Endodermal cell (in vitro differentiated cells): ENCODE measurements around the gene P2RX2. TPM values are rescaled to one million over a fixed set of nuclear protein-coding genes. Genes with fewer than 3 reads are reported as not detected.

Source experiments
- DNase-seq: peaks from one replicate; pipeline ENCODE4 v3.0.0-alpha.2; 2017
- H3K27ac ChIP-seq: 2 replicates; pipeline ENCODE4 v1.5.1; 2013; ENCODE audit warnings: mild to moderate bottlenecking, low read depth, low read length, moderate library complexity
- H3K27me3 ChIP-seq: 2 replicates; pipeline ENCODE4 v1.6.1; 2013; ENCODE audit warnings: mild to moderate bottlenecking, low read length, moderate library complexity; ENCODE audit not compliant: insufficient read depth, control insufficient read depth, poor library complexity, severe bottlenecking
- H3K36me3 ChIP-seq: 2 replicates; pipeline ENCODE4 v1.7.0; 2013; ENCODE audit warnings: mild to moderate bottlenecking, low read length, moderate library complexity; ENCODE audit not compliant: control insufficient read depth, insufficient read depth
- H3K4me1 ChIP-seq: one replicate; pipeline ENCODE4 v1.7.0; 2013; ENCODE audit warnings: low read length; ENCODE audit not compliant: control insufficient read depth, insufficient read depth
- H3K4me3 ChIP-seq: 2 replicates; pipeline ENCODE4 v1.5.1; 2013; ENCODE audit warnings: mild to moderate bottlenecking, low read length, moderate library complexity
- H3K9ac ChIP-seq: 2 replicates; pipeline ENCODE4 v1.6.1; 2013; ENCODE audit warnings: mild to moderate bottlenecking, low read length, moderate library complexity; ENCODE audit not compliant: poor library complexity, severe bottlenecking; ENCODE audit errors: extremely low read depth
- H3K9me3 ChIP-seq: 2 replicates; pipeline ENCODE4 v1.6.1; 2013; ENCODE audit warnings: mild to moderate bottlenecking, low read length, moderate library complexity; ENCODE audit not compliant: control insufficient read depth
- H3K27ac Mint-ChIP-seq: 2 replicates; pipeline ENCODE4 v1.8.0; 2020; ENCODE audit warnings: mixed read lengths
- H3K27me3 Mint-ChIP-seq: 2 replicates; pipeline ENCODE4 v1.8.0; 2021; ENCODE audit warnings: mild to moderate bottlenecking, mixed read lengths; ENCODE audit not compliant: insufficient read depth
- H3K36me3 Mint-ChIP-seq: 2 replicates; pipeline ENCODE4 v1.8.0; 2020; ENCODE audit warnings: low read depth, mixed read lengths
- H3K4me1 Mint-ChIP-seq: 2 replicates; pipeline ENCODE4 v1.8.0; 2020; ENCODE audit warnings: mixed read lengths
- H3K4me3 Mint-ChIP-seq: 2 replicates; pipeline ENCODE4 v1.8.0; 2020; ENCODE audit warnings: mild to moderate bottlenecking, moderate library complexity, mixed read lengths
- H3K9me3 Mint-ChIP-seq: 2 replicates; pipeline ENCODE4 v1.8.0; 2020; ENCODE audit warnings: mild to moderate bottlenecking, mixed read lengths
- WGBS, 2 experiments: methylation state at CpG; one replicate each; pipeline versions ENCODE4 v1.1.5 to v1.1.7; 2013; ENCODE audit warnings: missing lambda C conversion rate in 2 of 2, mixed read lengths in 1 of 2; ENCODE audit not compliant: insufficient coverage in 1 of 2, insufficient read length in 1 of 2; 5-methylcytosine and 5-hydroxymethylcytosine counted together
- total RNA-seq, 2 donors: library from RNA; stranded (reverse); fragmentation: NEBNext Ultra II Directional in 1 of 2; extraction: Animal tissue kit (Norgen Biotek cat#: 25700) in 1 of 2; gene quantifications; 2 replicates in 1 of 2; 3 replicates in 1 of 2; pipeline ENCODE4 v1.2.1, GENCODE V29; 2021
- TF ChIP-seq, protein P1 (sequence below): fragments of 200-600 bp; sonication (generic); conservative IDR thresholded peaks from 2 replicates; pipeline ENCODE4 v1.5.0; 2021; ENCODE audit warnings: antibody characterized with exemption, mild to moderate bottlenecking

P2RX2 gene
- total RNA-seq, 2 donors from 2014 or later = 0.97 to 2.8 TPM

DNA sequence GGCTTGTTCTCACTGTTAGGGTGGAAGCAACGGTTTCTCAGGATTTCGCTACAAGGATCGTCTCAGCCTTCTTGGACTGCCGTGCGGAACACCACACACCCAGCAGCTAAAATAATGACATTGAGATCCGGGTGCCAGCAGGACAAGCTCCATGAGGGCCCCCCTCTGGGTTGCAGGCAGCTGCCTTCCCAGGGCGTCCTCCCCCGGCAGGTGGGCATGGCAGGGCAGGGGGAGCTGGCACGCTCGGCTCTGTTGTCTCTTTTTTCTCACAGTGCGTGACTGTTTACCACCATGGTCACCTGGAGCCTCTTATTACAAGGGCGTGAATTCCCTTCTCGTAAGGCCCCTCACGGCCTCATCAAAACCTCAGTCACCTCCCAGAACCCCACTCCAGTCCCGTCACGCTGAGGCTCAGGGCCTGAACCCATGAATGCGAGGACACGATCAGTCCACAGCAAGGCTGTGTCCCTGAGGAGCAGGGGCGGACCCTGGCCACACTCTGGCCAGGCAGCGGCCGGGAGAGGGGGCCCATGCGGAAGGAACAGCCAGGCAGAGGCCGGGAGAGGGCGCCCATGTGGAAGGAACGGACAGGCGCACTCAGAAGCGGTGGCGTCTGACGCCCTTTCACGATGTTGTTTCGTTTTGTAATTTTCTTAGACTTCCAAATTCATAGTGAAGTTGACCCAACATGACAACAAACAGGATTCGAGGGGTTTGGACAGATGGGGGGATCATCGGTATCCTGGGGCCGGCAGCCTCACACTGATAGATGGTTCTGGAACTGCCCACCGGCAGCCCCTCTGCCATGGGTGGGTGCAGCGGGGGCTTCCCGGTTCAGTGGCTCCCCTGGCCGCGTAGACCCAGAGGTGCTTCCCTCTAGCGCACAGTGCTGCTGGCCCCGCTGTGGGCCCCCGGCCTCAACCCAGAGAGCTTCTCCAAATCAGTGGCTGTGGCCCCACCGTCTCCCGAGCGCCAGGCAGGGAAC lies 18.2 kb upstream of the P2RX2 start:
- H3K4me3 ChIP-seq = no peak overlapping the region
- TF ChIP-seq, protein P1, sequence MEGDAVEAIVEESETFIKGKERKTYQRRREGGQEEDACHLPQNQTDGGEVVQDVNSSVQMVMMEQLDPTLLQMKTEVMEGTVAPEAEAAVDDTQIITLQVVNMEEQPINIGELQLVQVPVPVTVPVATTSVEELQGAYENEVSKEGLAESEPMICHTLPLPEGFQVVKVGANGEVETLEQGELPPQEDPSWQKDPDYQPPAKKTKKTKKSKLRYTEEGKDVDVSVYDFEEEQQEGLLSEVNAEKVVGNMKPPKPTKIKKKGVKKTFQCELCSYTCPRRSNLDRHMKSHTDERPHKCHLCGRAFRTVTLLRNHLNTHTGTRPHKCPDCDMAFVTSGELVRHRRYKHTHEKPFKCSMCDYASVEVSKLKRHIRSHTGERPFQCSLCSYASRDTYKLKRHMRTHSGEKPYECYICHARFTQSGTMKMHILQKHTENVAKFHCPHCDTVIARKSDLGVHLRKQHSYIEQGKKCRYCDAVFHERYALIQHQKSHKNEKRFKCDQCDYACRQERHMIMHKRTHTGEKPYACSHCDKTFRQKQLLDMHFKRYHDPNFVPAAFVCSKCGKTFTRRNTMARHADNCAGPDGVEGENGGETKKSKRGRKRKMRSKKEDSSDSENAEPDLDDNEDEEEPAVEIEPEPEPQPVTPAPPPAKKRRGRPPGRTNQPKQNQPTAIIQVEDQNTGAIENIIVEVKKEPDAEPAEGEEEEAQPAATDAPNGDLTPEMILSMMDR = peak; percentile 78
- no peaks in the 10 kb centered on the region for H3K36me3 Mint-ChIP-seq
- H3K4me1 Mint-ChIP-seq = peaks cover 4% of the 10 kb centered on the region
- no peak overlapping the region for H3K27ac ChIP-seq
- 41 to 50% methylated on average over 28 to 45 of the region's 45 CpGs for WGBS, 2 experiments
- no peak overlapping the region for H3K9ac ChIP-seq
- peak; percentile 96 for DNase-seq
- H3K27ac Mint-ChIP-seq = no peak overlapping the region
- H3K4me3 Mint-ChIP-seq = no peak overlapping the region
- no peaks in the 10 kb centered on the region for H3K9me3 ChIP-seq
- peaks cover 78% of the 10 kb centered on the region for H3K27me3 Mint-ChIP-seq
- H3K27me3 ChIP-seq = peaks cover 71% of the 10 kb centered on the region
- no peaks in the 10 kb centered on the region for H3K36me3 ChIP-seq
- no peaks in the 10 kb centered on the region for H3K9me3 Mint-ChIP-seq
- H3K4me1 ChIP-seq = no peaks in the 10 kb centered on the region

GRCh38 chr12:132601171-132601883 lies 17.2 kb upstream of the P2RX2 start:
- Histone ChIP-seq H3K36me3 (no peaks in the 10 kb centered on the region), H3K27ac (no peak overlapping the region), H3K4me1 (no peaks in the 10 kb centered on the region), H3K9me3 (no peaks in the 10 kb centered on the region), H3K4me3 (no peak overlapping the region), H3K9ac (no peak overlapping the region), H3K27me3 (peaks cover 65% of the 10 kb centered on the region)
- H3K36me3 Mint-ChIP-seq = no peaks in the 10 kb centered on the region
- H3K27me3 Mint-ChIP-seq = peaks cover 77% of the 10 kb centered on the region
- peaks cover 4% of the 10 kb centered on the region for H3K4me1 Mint-ChIP-seq
- WGBS, 2 experiments = 87 to 88% methylated on average over 13 to 26 of the region's 31 CpGs
- H3K9me3 Mint-ChIP-seq = no peaks in the 10 kb centered on the region
- TF ChIP-seq, protein P1 = no peak
- no peak overlapping the region for H3K27ac Mint-ChIP-seq
- no peak for DNase-seq
- H3K4me3 Mint-ChIP-seq = no peak overlapping the region

GRCh38 chr12:132602572-132603239 lies 15.9 kb upstream of the P2RX2 start:
- H3K27ac ChIP-seq = peak overlapping the region; percentile 66
- peak; percentile 69 for DNase-seq
- TF ChIP-seq, protein P1 = no peak

More at GRCh38 chr12:132602572-132603239, 15.9 kb upstream of the P2RX2 start:
- Mint-ChIP-seq H3K27me3 (peaks cover 76% of the 10 kb centered on the region), H3K27ac (no peak overlapping the region), H3K4me3 (no peak overlapping the region), H3K9me3 (no peaks in the 10 kb centered on the region), H3K4me1 (peaks cover 4% of the 10 kb centered on the region), H3K36me3 (no peaks in the 10 kb centered on the region)
- no peak overlapping the region for H3K9ac ChIP-seq
- H3K9me3 ChIP-seq = no peaks in the 10 kb centered on the region
- no peaks in the 10 kb centered on the region for H3K36me3 ChIP-seq
- H3K4me3 ChIP-seq = no peak overlapping the region
- no peaks in the 10 kb centered on the region for H3K4me1 ChIP-seq
- 59 to 70% methylated on average over 20 to 29 of the region's 29 CpGs for WGBS, 2 experiments
- H3K27me3 ChIP-seq = peaks cover 67% of the 10 kb centered on the region
